ENCODE measurements around the gene ITGA2B.
A peak's percentile ranks its signal among the peaks of the same experiment; 100 is the strongest.

GRCh38 chr17:44376124-44376523 is 13.3 kb downstream of the ITGA2B start:
- TF ChIP-seq, protein P1, sequence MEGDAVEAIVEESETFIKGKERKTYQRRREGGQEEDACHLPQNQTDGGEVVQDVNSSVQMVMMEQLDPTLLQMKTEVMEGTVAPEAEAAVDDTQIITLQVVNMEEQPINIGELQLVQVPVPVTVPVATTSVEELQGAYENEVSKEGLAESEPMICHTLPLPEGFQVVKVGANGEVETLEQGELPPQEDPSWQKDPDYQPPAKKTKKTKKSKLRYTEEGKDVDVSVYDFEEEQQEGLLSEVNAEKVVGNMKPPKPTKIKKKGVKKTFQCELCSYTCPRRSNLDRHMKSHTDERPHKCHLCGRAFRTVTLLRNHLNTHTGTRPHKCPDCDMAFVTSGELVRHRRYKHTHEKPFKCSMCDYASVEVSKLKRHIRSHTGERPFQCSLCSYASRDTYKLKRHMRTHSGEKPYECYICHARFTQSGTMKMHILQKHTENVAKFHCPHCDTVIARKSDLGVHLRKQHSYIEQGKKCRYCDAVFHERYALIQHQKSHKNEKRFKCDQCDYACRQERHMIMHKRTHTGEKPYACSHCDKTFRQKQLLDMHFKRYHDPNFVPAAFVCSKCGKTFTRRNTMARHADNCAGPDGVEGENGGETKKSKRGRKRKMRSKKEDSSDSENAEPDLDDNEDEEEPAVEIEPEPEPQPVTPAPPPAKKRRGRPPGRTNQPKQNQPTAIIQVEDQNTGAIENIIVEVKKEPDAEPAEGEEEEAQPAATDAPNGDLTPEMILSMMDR (conservative IDR thresholded peaks at IDR 0.05; ENCODE audit: low read depth in 2 of 2) = peak; percentile 75 to 77
- TF ChIP-seq EZH2 (IDR thresholded peaks at IDR 0.05; ENCODE audit: low read depth, unreplicated experiment) (no peak), CREB1 (CRISPR knock-in tag; IDR thresholded peaks at IDR 0.05; ENCODE audit: low read depth) (no peak), JUNB (IDR thresholded peaks at IDR 0.05; ENCODE audit: unreplicated experiment) (no peak), POLR2AphosphoS5 (IDR thresholded peaks at IDR 0.05; ENCODE audit: low read depth) (no peak), EZH2phosphoT487 (IDR thresholded peaks at IDR 0.05; ENCODE audit: unreplicated experiment) (no peak), NANOG (IDR thresholded peaks at IDR 0.05; ENCODE audit: borderline replicate concordance) (no peak), REST (IDR thresholded peaks at IDR 0.05; ENCODE audit: unreplicated experiment) (no peak), ZNF462 (CRISPR knock-in tag; IDR thresholded peaks at IDR 0.05) (no peak), ZNF331 (CRISPR knock-in tag; IDR thresholded peaks at IDR 0.05; ENCODE audit: low read depth) (no peak)
- TF ChIP-seq, protein P2, sequence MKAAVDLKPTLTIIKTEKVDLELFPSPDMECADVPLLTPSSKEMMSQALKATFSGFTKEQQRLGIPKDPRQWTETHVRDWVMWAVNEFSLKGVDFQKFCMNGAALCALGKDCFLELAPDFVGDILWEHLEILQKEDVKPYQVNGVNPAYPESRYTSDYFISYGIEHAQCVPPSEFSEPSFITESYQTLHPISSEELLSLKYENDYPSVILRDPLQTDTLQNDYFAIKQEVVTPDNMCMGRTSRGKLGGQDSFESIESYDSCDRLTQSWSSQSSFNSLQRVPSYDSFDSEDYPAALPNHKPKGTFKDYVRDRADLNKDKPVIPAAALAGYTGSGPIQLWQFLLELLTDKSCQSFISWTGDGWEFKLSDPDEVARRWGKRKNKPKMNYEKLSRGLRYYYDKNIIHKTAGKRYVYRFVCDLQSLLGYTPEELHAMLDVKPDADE (IDR thresholded peaks at IDR 0.05) = no peak
